ENCODE results near the gene CEACAM1. TPM values are rescaled to one million over a fixed set of nuclear protein-coding genes. Genes with fewer than 3 reads are reported as not detected.

The CEACAM1 gene
- total RNA-seq, 5 donors from 2014 or later (not counting 1 experiment from before 2014, with no cell fraction given): 2.4 to 10.8 (median 9.9) TPM

GRCh38 chr19:42469311-42470235 lies 58.7 kb downstream of the CEACAM1 start:
- Histone ChIP-seq H3K4me1 (ENCODE audit: control insufficient read depth in 1 of 2, extremely low read depth in 1 of 2, insufficient read depth in 2 of 2, low read length in 2 of 2) (no peaks in the 10 kb centered on the region), H3K27ac (ENCODE audit: low read length) (no peak overlapping the region), H3K9me3 (no peaks in the 10 kb centered on the region), H3K4me3 (ENCODE audit: control insufficient read depth in 1 of 2, extremely low read depth in 1 of 2, low read length in 1 of 2) (no peak overlapping the region), H3K36me3 (ENCODE audit: control insufficient read depth in 2 of 2, extremely low read depth in 1 of 2, insufficient read depth in 1 of 2, low read length in 1 of 2) (no peaks in the 10 kb centered on the region), H3K27me3 (replicated peaks in 1 of 2; ENCODE audit: control insufficient read depth in 2 of 2, extremely low read depth in 1 of 2, insufficient read depth in 2 of 2, low read length in 1 of 2) (no peaks in the 10 kb centered on the region)
- Mint-ChIP-seq H3K9me3 (no peaks in the 10 kb centered on the region), H3K36me3 (no peaks in the 10 kb centered on the region), H3K4me3 (no peak overlapping the region), H3K27ac (no peak overlapping the region), H3K4me1 (peaks cover 9 to 21% (median 12%) of the 10 kb centered on the region in 3 donors), H3K27me3 (peaks cover 0 to 11% of the 10 kb centered on the region in 2 donors)
- POLR2A ChIA-PET: no interaction called here
- DNase-seq: no peak
- WGBS (ENCODE audit: insufficient coverage): 35% methylated on average over 5 of the region's 8 CpGs
- no peak for ATAC-seq (replicated peaks in 1 of 4)
- CTCF ChIA-PET: no interaction called here

DNA sequence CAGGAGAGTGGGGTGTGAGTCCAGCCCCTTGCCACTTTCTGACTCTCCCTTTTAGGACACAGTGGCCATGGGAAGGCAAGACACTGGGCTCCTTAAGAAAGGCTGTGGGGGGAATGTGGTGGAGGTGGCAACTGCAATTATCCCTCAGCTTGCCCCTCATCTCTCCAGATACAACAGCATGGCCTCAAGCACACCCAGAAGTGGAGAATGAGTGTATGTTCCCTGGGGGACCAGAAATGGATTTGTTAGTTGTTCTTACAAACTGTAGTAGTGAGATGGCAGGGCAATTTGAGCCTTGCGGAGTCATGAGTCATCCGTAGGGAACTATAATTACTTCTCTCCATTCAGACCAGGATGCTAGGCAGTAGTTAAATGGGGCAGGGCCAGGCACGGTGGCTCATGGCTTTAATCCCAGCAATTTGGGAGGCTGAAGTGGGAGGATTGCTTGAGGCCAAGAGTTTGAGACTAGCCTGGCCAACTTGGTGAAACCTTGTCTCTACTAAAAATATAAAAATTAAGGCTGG lies 59.9 kb downstream of the CEACAM1 start:
- WGBS (ENCODE audit: insufficient coverage): no CpG with 5 or more reads among the region's 3 CpGs
- no peak overlapping the region for H3K4me3 Mint-ChIP-seq
- H3K4me1 Mint-ChIP-seq: peaks cover 9 to 21% (median 12%) of the 10 kb centered on the region in 3 donors

DNA sequence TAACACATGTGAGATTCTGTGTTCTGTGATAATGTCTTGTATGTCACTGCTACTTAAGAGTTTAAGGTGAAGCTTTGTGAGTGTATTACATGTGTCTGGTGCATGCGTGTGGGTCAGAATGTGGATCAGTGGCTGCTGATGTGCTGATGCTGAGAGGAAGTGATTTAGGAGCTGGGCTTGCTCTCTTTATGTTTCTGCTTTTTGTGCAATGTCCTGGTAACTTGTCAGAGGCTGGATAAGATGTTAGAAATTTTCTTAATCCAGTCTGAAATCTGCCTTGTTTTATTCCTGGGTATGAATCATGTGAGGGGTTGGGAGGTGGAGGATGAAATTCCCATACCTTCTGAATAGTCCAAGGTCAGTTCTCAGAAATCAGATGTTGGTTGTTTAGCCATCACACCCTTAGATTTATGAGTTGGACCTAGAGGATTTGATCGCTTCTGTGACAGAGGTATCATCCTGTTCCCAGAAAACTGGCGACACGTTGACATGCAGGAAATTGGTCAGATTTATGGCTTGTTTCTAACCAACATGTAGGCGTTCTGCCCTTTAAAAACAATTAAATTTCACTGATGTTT lies 61.0 kb downstream of the CEACAM1 start:
- POLR2A ChIA-PET: no interaction called here
- H3K9me3 Mint-ChIP-seq: no peaks in the 10 kb centered on the region

More for the DNA sequence above, 59.9 kb downstream of the CEACAM1 start:
- Mint-ChIP-seq H3K36me3 (no peaks in the 10 kb centered on the region), H3K27ac (no peak overlapping the region), H3K9me3 (no peaks in the 10 kb centered on the region), H3K27me3 (peaks cover 0 to 11% of the 10 kb centered on the region in 2 donors)
- Histone ChIP-seq H3K27me3 (replicated peaks in 1 of 2; ENCODE audit: control insufficient read depth in 2 of 2, extremely low read depth in 1 of 2, insufficient read depth in 2 of 2, low read length in 1 of 2) (no peaks in the 10 kb centered on the region), H3K4me3 (ENCODE audit: control insufficient read depth in 1 of 2, extremely low read depth in 1 of 2, low read length in 1 of 2) (no peak overlapping the region), H3K36me3 (ENCODE audit: control insufficient read depth in 2 of 2, extremely low read depth in 1 of 2, insufficient read depth in 1 of 2, low read length in 1 of 2) (no peaks in the 10 kb centered on the region), H3K27ac (ENCODE audit: low read length) (no peak overlapping the region), H3K4me1 (ENCODE audit: control insufficient read depth in 1 of 2, extremely low read depth in 1 of 2, insufficient read depth in 2 of 2, low read length in 2 of 2) (no peaks in the 10 kb centered on the region), H3K9me3 (no peaks in the 10 kb centered on the region)
- ChIA-PET POLR2A (no interaction called here), CTCF (no interaction called here)
- no peak for DNase-seq
- no peak for ATAC-seq (replicated peaks in 1 of 4)

GRCh38 chr19:42466521-42467182 lies 61.6 kb downstream of the CEACAM1 start:
- WGBS (ENCODE audit: insufficient coverage): 81% methylated on average over 2 of the region's 5 CpGs
- no peak overlapping the region for H3K4me3 Mint-ChIP-seq
- CTCF ChIA-PET: interaction anchor here in 1 of 2 donors (1.1 kb wide), 1 partner anchor 14 kb away, joined by 3 read pairs; no protein-coding TSS in a partner anchor
- Histone ChIP-seq H3K9me3 (no peaks in the 10 kb centered on the region), H3K4me1 (ENCODE audit: control insufficient read depth in 1 of 2, extremely low read depth in 1 of 2, insufficient read depth in 2 of 2, low read length in 2 of 2) (no peaks in the 10 kb centered on the region), H3K27me3 (replicated peaks in 1 of 2; ENCODE audit: control insufficient read depth in 2 of 2, extremely low read depth in 1 of 2, insufficient read depth in 2 of 2, low read length in 1 of 2) (no peaks in the 10 kb centered on the region), H3K4me3 (ENCODE audit: control insufficient read depth in 1 of 2, extremely low read depth in 1 of 2, low read length in 1 of 2) (no peak overlapping the region), H3K36me3 (ENCODE audit: control insufficient read depth in 2 of 2, extremely low read depth in 1 of 2, insufficient read depth in 1 of 2, low read length in 1 of 2) (no peaks in the 10 kb centered on the region), H3K27ac (ENCODE audit: low read length) (no peak overlapping the region)
- POLR2A ChIA-PET: no interaction called here
- DNase-seq (no peak), ATAC-seq (replicated peaks in 1 of 4) (no peak)
- H3K27ac Mint-ChIP-seq: no peak overlapping the region
- no peaks in the 10 kb centered on the region for H3K36me3 Mint-ChIP-seq
- H3K9me3 Mint-ChIP-seq: no peaks in the 10 kb centered on the region
- no peaks in the 10 kb centered on the region for H3K27me3 Mint-ChIP-seq
- peaks cover 9 to 21% (median 12%) of the 10 kb centered on the region in 3 donors for H3K4me1 Mint-ChIP-seq

More for the DNA sequence above, 61.0 kb downstream of the CEACAM1 start:
- Histone ChIP-seq H3K27ac (ENCODE audit: low read length) (no peak overlapping the region), H3K4me3 (ENCODE audit: control insufficient read depth in 1 of 2, extremely low read depth in 1 of 2, low read length in 1 of 2) (no peak overlapping the region), H3K36me3 (ENCODE audit: control insufficient read depth in 2 of 2, extremely low read depth in 1 of 2, insufficient read depth in 1 of 2, low read length in 1 of 2) (no peaks in the 10 kb centered on the region), H3K27me3 (replicated peaks in 1 of 2; ENCODE audit: control insufficient read depth in 2 of 2, extremely low read depth in 1 of 2, insufficient read depth in 2 of 2, low read length in 1 of 2) (no peaks in the 10 kb centered on the region), H3K9me3 (no peaks in the 10 kb centered on the region), H3K4me1 (ENCODE audit: control insufficient read depth in 1 of 2, extremely low read depth in 1 of 2, insufficient read depth in 2 of 2, low read length in 2 of 2) (no peaks in the 10 kb centered on the region)
- Mint-ChIP-seq H3K36me3 (no peaks in the 10 kb centered on the region), H3K27me3 (peaks cover 0 to 2% of the 10 kb centered on the region in 2 donors), H3K4me3 (no peak overlapping the region), H3K4me1 (peaks cover 9 to 21% (median 12%) of the 10 kb centered on the region in 3 donors), H3K27ac (no peak overlapping the region)
- ATAC-seq (replicated peaks in 1 of 4): no peak
- CTCF ChIA-PET: interaction anchor here in 1 of 2 donors (1.1 kb wide), 1 partner anchor 13 kb away, joined by 3 read pairs; no protein-coding TSS in a partner anchor
- 78% methylated on average over 1 of the region's 5 CpGs for WGBS (ENCODE audit: insufficient coverage)
- DNase-seq: no peak

GRCh38 chr19:42465827-42466280 lies 62.4 kb downstream of the CEACAM1 start:
- no peaks in the 10 kb centered on the region for H3K36me3 Mint-ChIP-seq
- no peak overlapping the region for H3K27ac Mint-ChIP-seq
- no peaks in the 10 kb centered on the region for H3K9me3 Mint-ChIP-seq
- no peak overlapping the region for H3K4me3 ChIP-seq (ENCODE audit: control insufficient read depth in 1 of 2, extremely low read depth in 1 of 2, low read length in 1 of 2)
- ATAC-seq (replicated peaks in 1 of 4) (no peak), DNase-seq (peak in 1 of 35 experiments; percentile 16)
- no peaks in the 10 kb centered on the region for H3K4me1 ChIP-seq (ENCODE audit: control insufficient read depth in 1 of 2, extremely low read depth in 1 of 2, insufficient read depth in 2 of 2, low read length in 2 of 2)
- H3K4me1 Mint-ChIP-seq: peaks cover 9 to 21% (median 12%) of the 10 kb centered on the region in 3 donors
- H3K9me3 ChIP-seq: no peaks in the 10 kb centered on the region
- POLR2A ChIA-PET: no interaction called here
- 67% methylated on average over 3 of the region's 5 CpGs for WGBS (ENCODE audit: insufficient coverage)
- no peaks in the 10 kb centered on the region for H3K27me3 Mint-ChIP-seq
- CTCF ChIA-PET: interaction anchor here in 1 of 2 donors (1.1 kb wide), 1 partner anchor 14 kb away, joined by 3 read pairs; no protein-coding TSS in a partner anchor
- no peaks in the 10 kb centered on the region for H3K27me3 ChIP-seq (replicated peaks in 1 of 2; ENCODE audit: control insufficient read depth in 2 of 2, extremely low read depth in 1 of 2, insufficient read depth in 2 of 2, low read length in 1 of 2)
- no peaks in the 10 kb centered on the region for H3K36me3 ChIP-seq (ENCODE audit: control insufficient read depth in 2 of 2, extremely low read depth in 1 of 2, insufficient read depth in 1 of 2, low read length in 1 of 2)
- H3K4me3 Mint-ChIP-seq: no peak overlapping the region
- H3K27ac ChIP-seq (ENCODE audit: low read length): no peak overlapping the region
